Smooth muscle cell (in vitro differentiated cells): ENCODE data around the gene ALDH1L1. TPM values are rescaled to one million over a fixed set of nuclear protein-coding genes. Genes with fewer than 3 reads are reported as not detected.

Experiments used
- DNase-seq: peaks from one replicate; lab custom pipeline; 2025; ENCODE audit not compliant: unreplicated experiment; lab: John Stamatoyannopoulos, UW
- H2AFZ ChIP-seq: fragments of 200-600 bp; sonication (generic); 2 replicates; pipeline ENCODE4 v1.6.0; 2016; ENCODE audit warnings: antibody characterized with exemption, low read depth, mild to moderate bottlenecking
- H3F3A ChIP-seq: fragments of 200-600 bp; sonication (generic); 2 replicates; pipeline ENCODE4 v1.6.0; 2017; ENCODE audit warnings: antibody characterized with exemption, low read depth
- H3K27ac ChIP-seq: fragments of 200-600 bp; sonication (generic); 2 replicates; pipeline ENCODE4 v1.5.1; 2016; ENCODE audit warnings: low read depth, mild to moderate bottlenecking
- H3K27me3 ChIP-seq: fragments of 200-600 bp; sonication (generic); 2 replicates; pipeline ENCODE4 v1.6.1; 2016; ENCODE audit warnings: low read depth, mild to moderate bottlenecking
- H3K36me3 ChIP-seq: fragments of 200-600 bp; sonication (generic); 2 replicates; pipeline ENCODE4 v1.5.1; 2016; ENCODE audit warnings: low read depth
- H3K4me1 ChIP-seq: fragments of 200-600 bp; sonication (generic); 2 replicates; pipeline ENCODE4 v1.5.1; 2016; ENCODE audit warnings: low read depth
- H3K4me2 ChIP-seq: fragments of 200-600 bp; sonication (generic); 2 replicates; pipeline ENCODE4 v1.6.0; 2016; ENCODE audit warnings: mild to moderate bottlenecking
- H3K4me3 ChIP-seq: fragments of 200-600 bp; sonication (generic); 2 replicates; pipeline ENCODE4 v1.5.1; 2016; ENCODE audit warnings: mild to moderate bottlenecking
- H3K79me2 ChIP-seq: fragments of 200-600 bp; sonication (generic); 2 replicates; pipeline ENCODE4 v1.6.0; 2016; ENCODE audit warnings: low read depth, mild to moderate bottlenecking
- H3K9ac ChIP-seq: fragments of 200-600 bp; sonication (generic); 2 replicates; pipeline ENCODE4 v1.6.0; 2016; ENCODE audit warnings: low read depth
- H3K9me3 ChIP-seq: fragments of 200-600 bp; sonication (generic); replicated peaks from 2 replicates; pipeline ENCODE4 v1.5.1; 2016; ENCODE audit warnings: low read depth
- H4K20me1 ChIP-seq: fragments of 200-600 bp; sonication (generic); 2 replicates; pipeline ENCODE4 v1.6.0; 2016; ENCODE audit warnings: low read depth
- WGBS: methylation state at CpG from one replicate; pipeline ENCODE4 v1.1.7; 2016; ENCODE audit warnings: low lambda C conversion rate; 5-methylcytosine and 5-hydroxymethylcytosine counted together
- polyA plus RNA-seq: library from polyadenylated mRNA; unstranded; fragments of >200 nt; fragmentation: Nextera tagmentation; extraction: Ambion mirVana; gene quantifications from 2 replicates; pipeline ENCODE4 v1.2.1, GENCODE V29; 2016
- total RNA-seq: library from RNA; depleted of rRNA; stranded (reverse); fragments of >200 nt; gene quantifications from 2 replicates; pipeline ENCODE4 v1.2.3, GENCODE V29; 2014
- TF ChIP-seq, protein P1 (sequence below): fragments of 200-600 bp; sonication (generic); IDR thresholded peaks from 2 replicates; pipeline ENCODE4 v1.5.1; 2017; ENCODE audit warnings: borderline replicate concordance, mild to moderate bottlenecking, antibody characterized with exemption; ENCODE audit not compliant: insufficient read depth, poor library complexity, severe bottlenecking

ALDH1L1 gene
- total and polyA plus RNA-seq, 2 experiments from 2014 or later = 0.48 TPM; not detected in 1

GRCh38 chr3:126101521-126101982 lies 78.8 kb downstream of the ALDH1L1 start:
- Histone ChIP-seq H3K4me2 (no peak overlapping the region), H3K27me3 (no peaks in the 10 kb centered on the region), H3K79me2 (no peaks in the 10 kb centered on the region), H3F3A (peaks cover 5% of the 10 kb centered on the region), H2AFZ (no peak overlapping the region), H3K27ac (peak overlapping the region; percentile 66), H3K9ac (no peak overlapping the region), H3K36me3 (no peaks in the 10 kb centered on the region), H3K9me3 (no peaks in the 10 kb centered on the region), H3K4me1 (no peaks in the 10 kb centered on the region), H4K20me1 (no peaks in the 10 kb centered on the region), H3K4me3 (no peak overlapping the region)
- 90% methylated on average over 10 of the region's 10 CpGs for WGBS
- TF ChIP-seq, protein P1, sequence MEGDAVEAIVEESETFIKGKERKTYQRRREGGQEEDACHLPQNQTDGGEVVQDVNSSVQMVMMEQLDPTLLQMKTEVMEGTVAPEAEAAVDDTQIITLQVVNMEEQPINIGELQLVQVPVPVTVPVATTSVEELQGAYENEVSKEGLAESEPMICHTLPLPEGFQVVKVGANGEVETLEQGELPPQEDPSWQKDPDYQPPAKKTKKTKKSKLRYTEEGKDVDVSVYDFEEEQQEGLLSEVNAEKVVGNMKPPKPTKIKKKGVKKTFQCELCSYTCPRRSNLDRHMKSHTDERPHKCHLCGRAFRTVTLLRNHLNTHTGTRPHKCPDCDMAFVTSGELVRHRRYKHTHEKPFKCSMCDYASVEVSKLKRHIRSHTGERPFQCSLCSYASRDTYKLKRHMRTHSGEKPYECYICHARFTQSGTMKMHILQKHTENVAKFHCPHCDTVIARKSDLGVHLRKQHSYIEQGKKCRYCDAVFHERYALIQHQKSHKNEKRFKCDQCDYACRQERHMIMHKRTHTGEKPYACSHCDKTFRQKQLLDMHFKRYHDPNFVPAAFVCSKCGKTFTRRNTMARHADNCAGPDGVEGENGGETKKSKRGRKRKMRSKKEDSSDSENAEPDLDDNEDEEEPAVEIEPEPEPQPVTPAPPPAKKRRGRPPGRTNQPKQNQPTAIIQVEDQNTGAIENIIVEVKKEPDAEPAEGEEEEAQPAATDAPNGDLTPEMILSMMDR = no peak
- DNase-seq = no peak

GRCh38 chr3:126100634-126101301 lies 79.6 kb downstream of the ALDH1L1 start:
- Histone ChIP-seq H3K4me3 (no peak overlapping the region), H3K9me3 (no peaks in the 10 kb centered on the region), H3K79me2 (no peaks in the 10 kb centered on the region), H3K4me1 (no peaks in the 10 kb centered on the region), H3F3A (peaks cover 5% of the 10 kb centered on the region), H3K36me3 (no peaks in the 10 kb centered on the region), H2AFZ (peak overlapping the region; percentile 5), H3K27me3 (no peaks in the 10 kb centered on the region), H3K4me2 (peak overlapping the region; percentile 31), H3K27ac (peak overlapping the region; percentile 66), H4K20me1 (no peaks in the 10 kb centered on the region), H3K9ac (no peak overlapping the region)
- 63% methylated on average over 18 of the region's 18 CpGs for WGBS
- no peak for DNase-seq
- TF ChIP-seq, protein P1 = no peak

DNA sequence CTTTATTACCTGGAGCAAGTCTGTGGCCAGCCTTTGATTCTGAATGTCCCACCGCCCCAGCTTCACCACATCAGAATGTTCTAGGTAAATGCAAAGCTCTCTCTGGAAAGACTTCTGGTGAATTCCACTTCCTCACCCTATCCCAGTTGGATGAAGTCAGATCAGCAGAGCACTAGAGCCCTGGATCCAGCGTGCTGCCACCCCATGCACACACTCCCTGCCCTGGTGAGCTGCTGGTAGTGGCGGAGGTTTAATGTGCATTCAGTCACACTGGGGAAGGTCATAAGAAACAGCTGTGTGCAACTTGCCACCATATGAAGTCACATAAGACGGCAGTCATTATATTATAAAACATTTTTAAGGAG lies 80.1 kb downstream of the ALDH1L1 start:
- no peak overlapping the region for H3K4me3 ChIP-seq
- no peaks in the 10 kb centered on the region for H3K27me3 ChIP-seq
- H3K79me2 ChIP-seq = no peaks in the 10 kb centered on the region
- no peaks in the 10 kb centered on the region for H3K36me3 ChIP-seq
- no peak overlapping the region for H2AFZ ChIP-seq
- peaks cover 5% of the 10 kb centered on the region for H3F3A ChIP-seq
- no peak overlapping the region for H3K4me2 ChIP-seq
- peak overlapping the region; percentile 66 for H3K27ac ChIP-seq
- no peak overlapping the region for H3K9ac ChIP-seq
- no peaks in the 10 kb centered on the region for H3K9me3 ChIP-seq
- DNase-seq = no peak
- TF ChIP-seq, protein P1 = no peak
- 68% methylated on average over 4 of the region's 4 CpGs for WGBS
- H3K4me1 ChIP-seq = no peaks in the 10 kb centered on the region
- H4K20me1 ChIP-seq = no peaks in the 10 kb centered on the region

DNA sequence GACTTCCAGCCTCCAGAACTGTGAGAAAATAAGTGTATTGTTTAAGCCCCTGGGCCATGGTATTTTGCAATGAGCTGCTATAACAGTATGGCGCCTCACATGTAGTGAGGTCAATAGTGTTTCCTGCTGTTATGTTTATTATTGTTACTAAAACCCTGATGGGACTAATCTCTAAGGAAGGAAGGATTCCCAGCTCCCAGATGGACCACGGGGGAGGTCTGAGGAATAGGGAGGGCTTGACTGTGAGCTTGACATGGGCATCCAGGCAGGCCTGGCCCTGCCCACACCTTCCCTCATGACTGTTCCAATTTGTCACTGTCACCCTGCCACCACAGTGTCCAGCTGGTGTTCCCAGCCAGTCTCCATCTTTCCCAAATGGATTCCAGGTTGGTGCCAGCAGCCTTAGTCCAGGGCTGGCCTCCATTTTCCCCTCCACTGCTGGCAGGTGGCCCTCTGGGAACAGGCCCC lies 82.0 kb downstream of the ALDH1L1 start:
- Histone ChIP-seq H4K20me1 (no peaks in the 10 kb centered on the region), H3K79me2 (no peaks in the 10 kb centered on the region), H3K36me3 (no peaks in the 10 kb centered on the region), H3K9ac (no peak overlapping the region), H3K27ac (no peak overlapping the region), H2AFZ (no peak overlapping the region), H3K4me3 (no peak overlapping the region), H3K27me3 (no peaks in the 10 kb centered on the region), H3F3A (peaks cover 5% of the 10 kb centered on the region), H3K4me1 (no peaks in the 10 kb centered on the region), H3K9me3 (no peaks in the 10 kb centered on the region), H3K4me2 (no peak overlapping the region)
- DNase-seq = no peak
- TF ChIP-seq, protein P1 = no peak
- 79% methylated on average over 2 of the region's 2 CpGs for WGBS
